OCI-LY3 (cell line): ENCODE measurements around the gene SELL.

Experiments used
- CTCF ChIP-seq: fragments of 200-600, 300-600 bp; sonication (generic); IDR thresholded peaks from 2 replicates; pipeline ENCODE4 v1.5.1; 2014; ENCODE audit warnings: antibody characterized with exemption, low read length, low read depth
- EZH2phosphoT487 ChIP-seq: fragments of 200-600 bp; shearing (Covaris generic); IDR thresholded peaks from 2 replicates; pipeline ENCODE4 v1.6.1; 2018; ENCODE audit warnings: antibody characterized with exemption, mixed run types, low read depth

GRCh38 chr1:169731446-169731845 is 20.0 kb upstream of the SELL start:
- TF ChIP-seq CTCF = no peak
- TF ChIP-seq EZH2phosphoT487 = no peak
